ENCODE data around the gene THADA.

DNA sequence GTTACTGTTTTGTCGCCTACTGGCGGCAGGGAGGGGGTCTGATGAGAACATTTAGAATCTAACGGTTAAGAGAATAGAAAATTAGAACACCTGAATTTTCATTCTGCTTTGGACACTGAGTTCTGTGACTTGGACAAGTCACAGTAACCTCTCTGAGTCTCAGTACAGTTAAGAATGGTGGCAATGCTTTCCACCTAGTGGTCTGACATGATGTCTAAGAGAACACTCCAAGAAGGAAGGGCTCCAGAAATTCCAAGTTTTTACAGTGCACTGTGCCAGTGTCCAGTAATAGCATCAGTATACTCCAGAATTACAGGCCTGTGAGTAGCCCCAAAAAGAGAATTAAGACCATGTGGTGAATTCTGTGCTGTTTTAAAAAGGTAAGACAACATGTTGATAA is 195.3 kb downstream of the THADA start:
- TF ChIP-seq, protein P1, sequence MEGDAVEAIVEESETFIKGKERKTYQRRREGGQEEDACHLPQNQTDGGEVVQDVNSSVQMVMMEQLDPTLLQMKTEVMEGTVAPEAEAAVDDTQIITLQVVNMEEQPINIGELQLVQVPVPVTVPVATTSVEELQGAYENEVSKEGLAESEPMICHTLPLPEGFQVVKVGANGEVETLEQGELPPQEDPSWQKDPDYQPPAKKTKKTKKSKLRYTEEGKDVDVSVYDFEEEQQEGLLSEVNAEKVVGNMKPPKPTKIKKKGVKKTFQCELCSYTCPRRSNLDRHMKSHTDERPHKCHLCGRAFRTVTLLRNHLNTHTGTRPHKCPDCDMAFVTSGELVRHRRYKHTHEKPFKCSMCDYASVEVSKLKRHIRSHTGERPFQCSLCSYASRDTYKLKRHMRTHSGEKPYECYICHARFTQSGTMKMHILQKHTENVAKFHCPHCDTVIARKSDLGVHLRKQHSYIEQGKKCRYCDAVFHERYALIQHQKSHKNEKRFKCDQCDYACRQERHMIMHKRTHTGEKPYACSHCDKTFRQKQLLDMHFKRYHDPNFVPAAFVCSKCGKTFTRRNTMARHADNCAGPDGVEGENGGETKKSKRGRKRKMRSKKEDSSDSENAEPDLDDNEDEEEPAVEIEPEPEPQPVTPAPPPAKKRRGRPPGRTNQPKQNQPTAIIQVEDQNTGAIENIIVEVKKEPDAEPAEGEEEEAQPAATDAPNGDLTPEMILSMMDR (IDR thresholded peaks at IDR 0.05; ENCODE audit: extremely low read depth in 1 of 2, insufficient read depth in 1 of 2, low read depth in 1 of 2, low read length in 2 of 2) = no peak
- TF ChIP-seq, protein P2, sequence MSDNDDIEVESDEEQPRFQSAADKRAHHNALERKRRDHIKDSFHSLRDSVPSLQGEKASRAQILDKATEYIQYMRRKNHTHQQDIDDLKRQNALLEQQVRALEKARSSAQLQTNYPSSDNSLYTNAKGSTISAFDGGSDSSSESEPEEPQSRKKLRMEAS (IDR thresholded peaks at IDR 0.05; ENCODE audit: insufficient read depth, insufficient read length) = no peak
- TF ChIP-seq POLR2A (IDR thresholded peaks at IDR 0.05; ENCODE audit: low read depth, low read length) (no peak), POLR2AphosphoS5 (IDR thresholded peaks at IDR 0.05; ENCODE audit: insufficient read depth, low read depth, low read length) (no peak), EZH2 (IDR thresholded peaks at IDR 0.05; ENCODE audit: borderline replicate concordance, low read depth, low read length, severe bottlenecking) (no peak), GATA2 (IDR thresholded peaks at IDR 0.05; ENCODE audit: insufficient read depth, insufficient read length, low read depth, low read length) (no peak), JUN (IDR thresholded peaks at IDR 0.05; ENCODE audit: borderline replicate concordance, insufficient read depth, insufficient read length, low read depth) (no peak), MYC (IDR thresholded peaks at IDR 0.05; ENCODE audit: low read depth, low read length) (no peak), FOS (IDR thresholded peaks at IDR 0.05; ENCODE audit: borderline replicate concordance, insufficient read depth, low read length) (no peak)

Measured in endothelial cell of umbilical vein (primary cell).